GM21619 (cell line): ENCODE measurements around the gene PPP1R13L.

Source experiments
- ATAC-seq: cut with Tn5 transposase; IDR thresholded peaks from one replicate; pipeline ENCODE4 v1.9.1; 2021; ENCODE audit not compliant: unreplicated experiment

PPP1R13L gene

DNA sequence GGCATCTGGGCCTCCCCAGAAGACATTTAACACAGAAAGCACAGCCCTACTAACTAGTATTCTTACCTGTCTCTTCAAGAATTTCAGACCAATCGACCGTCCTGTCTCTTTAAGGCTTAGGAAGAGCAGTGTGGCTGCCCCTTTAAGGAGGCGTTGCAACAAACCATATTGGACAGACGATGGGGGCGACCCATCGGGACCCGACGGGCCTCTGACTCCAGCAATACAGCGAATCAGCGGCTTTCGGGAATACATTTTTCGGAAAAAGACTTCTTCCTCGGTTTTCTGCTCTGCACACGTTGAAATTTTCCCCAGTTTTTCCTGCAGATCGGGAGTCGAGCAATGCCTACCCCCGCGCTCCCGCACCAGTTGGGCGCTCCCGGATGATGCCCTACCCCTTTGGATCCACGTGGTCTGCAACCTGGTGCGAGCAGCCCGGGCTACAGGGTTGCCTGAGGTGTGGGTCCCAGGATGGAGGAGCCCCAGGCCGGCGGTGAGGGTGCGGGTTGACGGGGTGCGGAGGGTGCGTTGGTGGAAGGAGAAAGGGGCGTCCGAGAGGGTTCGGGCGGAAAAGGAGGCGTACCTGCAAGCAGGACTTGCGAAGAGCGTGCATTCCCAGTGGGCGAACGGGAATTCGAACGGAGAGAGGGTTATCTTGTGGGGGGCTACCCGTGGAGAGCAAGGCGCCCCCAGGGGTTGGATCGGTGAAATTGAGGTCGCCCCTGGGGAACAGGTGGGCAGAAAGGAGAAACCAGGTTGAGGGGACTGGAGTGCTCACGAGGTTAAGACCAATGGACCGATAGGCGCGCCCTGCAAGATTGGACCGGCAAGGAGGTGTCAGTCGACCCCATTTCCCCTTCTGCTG lies 1.6 kb upstream of the PPP1R13L start, which contains the start of gene POLR1G:
Gene POLR1G (plus strand): TSS at position 419 of the 865 bp plus-strand sequence. CDS start 53 bp downstream, at position 472.
- ATAC-seq, result peak; percentile 64

GRCh38 chr19:45405435-45406225 lies 761 bp upstream of the PPP1R13L start:
- peak; percentile 40 for ATAC-seq

DNA sequence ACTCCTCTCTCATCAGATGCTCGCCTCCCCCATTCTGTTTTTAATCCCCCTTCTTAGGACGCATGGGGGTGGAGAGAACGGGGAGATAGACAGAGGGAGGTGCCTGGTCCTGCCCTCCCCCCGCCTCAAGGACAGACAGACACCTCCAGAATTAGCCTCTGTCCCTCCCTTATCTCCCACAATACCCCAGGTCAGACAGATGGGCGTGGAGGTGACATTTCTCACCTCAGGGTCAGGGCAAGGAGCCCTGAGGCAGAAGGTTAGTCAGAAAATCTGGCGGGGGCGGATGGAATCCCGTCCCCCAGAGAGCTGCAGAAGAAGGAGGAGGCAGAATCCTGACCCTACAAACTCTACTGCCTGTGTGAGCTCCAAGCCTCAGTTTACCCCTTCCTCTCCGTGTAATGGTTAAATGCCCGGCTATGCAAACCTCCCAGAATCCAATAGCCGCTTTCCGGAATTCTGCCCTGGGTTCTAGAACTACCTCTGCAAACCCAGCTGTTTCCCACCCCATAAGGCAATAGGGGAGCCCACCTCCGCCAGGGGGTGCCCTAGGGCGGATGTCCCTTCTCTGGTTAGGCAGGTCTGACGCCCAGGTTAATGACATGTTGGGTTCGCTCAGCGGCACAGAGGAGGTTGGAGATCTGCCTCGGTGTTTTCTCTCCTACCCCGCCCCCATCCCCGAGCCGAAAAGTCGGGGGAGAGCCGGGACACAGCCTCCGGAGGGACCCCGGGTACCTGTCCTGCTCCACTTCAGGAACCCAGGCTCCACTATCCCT lies 900 bp downstream of the PPP1R13L start:
- ATAC-seq, result no peak

GRCh38 chr19:45403272-45403671 lies 1.6 kb downstream of the PPP1R13L start:
- ATAC-seq, result no peak

- no peak for ATAC-seq
These were observed 2.4 kb downstream of the PPP1R13L start for GRCh38 chr19:45402298-45403061.

- ATAC-seq, result no peak
These were observed 3.1 kb downstream of the PPP1R13L start for GRCh38 chr19:45401815-45402214.

DNA sequence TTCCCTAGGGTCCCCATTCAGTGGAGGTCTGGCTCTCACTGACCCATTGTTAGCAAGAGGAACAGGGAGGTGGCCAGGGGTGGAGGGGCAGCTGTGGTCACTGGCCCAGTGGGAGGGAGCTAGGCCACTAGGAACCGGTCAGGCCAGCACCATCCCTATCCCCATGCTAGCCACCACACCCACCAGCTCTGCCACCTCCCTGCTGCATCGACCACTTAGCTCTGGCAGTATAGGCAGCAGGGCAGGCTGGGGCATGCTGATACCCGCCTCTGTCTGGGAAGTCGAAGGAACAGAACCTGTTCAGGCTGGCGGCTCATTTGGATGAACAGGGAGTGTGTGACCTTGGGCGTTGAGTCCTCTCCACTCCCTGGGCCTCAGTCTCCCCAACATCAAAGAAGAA lies 4.7 kb downstream of the PPP1R13L start:
- no peak for ATAC-seq

GRCh38 chr19:45395821-45396617 lies 8.8 kb downstream of the PPP1R13L start:
- ATAC-seq, result no peak

- ATAC-seq, result no peak
These were observed 12.8 kb downstream of the PPP1R13L start for GRCh38 chr19:45391871-45392665.

DNA sequence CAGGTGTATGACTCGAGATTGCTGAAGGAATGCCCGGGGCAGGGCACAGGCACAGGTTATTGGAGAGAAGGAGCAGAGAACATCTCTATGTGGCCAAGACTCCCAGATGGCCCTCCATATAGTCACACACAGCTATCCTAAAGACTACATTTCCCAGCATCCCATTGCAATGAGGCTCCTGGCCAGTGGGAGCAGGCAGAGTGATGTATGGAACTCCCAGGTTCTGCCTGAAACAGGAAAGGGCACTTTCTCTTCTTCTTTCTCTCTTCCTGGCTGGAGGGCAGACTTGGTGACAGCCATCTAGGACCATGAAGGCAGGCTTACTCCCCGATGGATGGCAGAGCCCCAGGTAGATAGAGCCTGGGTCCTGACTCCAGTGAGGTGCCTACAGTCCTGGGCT lies 13.5 kb downstream of the PPP1R13L start:
- ATAC-seq, result no peak

DNA sequence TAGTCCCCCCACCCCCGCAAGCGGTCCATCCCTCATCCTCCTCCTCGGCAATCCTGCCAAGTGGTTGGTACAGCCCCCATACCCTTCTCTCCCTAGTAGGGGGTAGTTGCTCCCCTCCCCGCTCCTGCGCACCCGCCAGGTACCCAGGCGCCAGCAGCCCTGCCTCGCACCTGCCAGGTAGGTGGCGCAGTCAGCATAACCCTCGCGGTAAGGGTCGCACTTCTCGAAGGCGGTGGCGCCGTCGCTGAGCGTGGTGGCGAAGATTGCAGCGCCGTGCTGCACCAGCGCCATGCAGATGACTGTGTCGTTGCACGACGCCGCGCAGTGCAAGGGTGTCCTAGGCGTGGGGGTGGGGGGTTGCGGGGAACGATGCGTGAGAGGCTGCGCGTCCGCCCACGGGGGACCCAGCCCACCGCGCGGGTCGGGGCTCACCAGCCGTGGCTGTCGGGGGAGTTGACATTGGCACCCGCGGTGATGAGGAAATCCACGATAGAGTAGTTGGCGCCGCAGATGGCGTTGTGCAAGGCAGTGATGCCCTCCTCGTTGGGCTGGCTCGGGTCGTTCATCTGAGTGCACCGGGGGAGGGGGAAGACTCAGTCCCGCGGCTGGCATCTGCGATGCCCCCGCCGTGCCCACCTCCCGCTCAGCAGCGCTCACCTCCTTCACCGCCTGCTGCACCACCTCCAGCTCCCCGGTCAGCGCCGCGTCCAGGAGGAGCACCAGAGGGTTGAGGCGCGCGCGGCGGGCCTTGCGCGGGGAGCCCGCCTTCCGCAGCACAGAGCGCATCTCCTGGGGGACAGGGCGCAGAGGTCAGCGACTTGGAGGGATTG lies 19.3 kb downstream of the PPP1R13L start:
- no peak for ATAC-seq

- no peak for ATAC-seq
These were observed 22.4 kb downstream of the PPP1R13L start for GRCh38 chr19:45382426-45382825.

DNA sequence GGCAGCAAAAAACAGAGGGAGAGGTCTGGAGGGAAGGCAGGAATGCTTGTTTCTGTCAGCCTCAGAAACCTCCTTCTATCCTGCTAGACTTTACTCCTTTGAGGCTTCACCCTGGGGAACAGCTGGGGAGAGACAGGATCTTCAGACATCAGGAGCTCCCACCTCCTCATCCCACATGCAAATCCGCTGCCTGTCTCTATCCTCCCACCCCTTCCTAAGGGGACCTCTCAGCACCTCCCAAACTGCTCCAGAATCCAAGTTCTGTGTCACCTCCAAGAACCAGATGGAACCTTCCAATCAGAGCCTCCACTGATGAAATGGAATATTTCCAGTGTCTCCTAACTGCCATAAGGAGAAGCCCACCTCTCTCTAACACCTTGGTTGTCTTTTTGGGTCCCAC lies 24.8 kb downstream of the PPP1R13L start:
- ATAC-seq, result no peak

GRCh38 chr19:45376045-45376724 lies 28.7 kb downstream of the PPP1R13L start:
- ATAC-seq, result no peak

DNA sequence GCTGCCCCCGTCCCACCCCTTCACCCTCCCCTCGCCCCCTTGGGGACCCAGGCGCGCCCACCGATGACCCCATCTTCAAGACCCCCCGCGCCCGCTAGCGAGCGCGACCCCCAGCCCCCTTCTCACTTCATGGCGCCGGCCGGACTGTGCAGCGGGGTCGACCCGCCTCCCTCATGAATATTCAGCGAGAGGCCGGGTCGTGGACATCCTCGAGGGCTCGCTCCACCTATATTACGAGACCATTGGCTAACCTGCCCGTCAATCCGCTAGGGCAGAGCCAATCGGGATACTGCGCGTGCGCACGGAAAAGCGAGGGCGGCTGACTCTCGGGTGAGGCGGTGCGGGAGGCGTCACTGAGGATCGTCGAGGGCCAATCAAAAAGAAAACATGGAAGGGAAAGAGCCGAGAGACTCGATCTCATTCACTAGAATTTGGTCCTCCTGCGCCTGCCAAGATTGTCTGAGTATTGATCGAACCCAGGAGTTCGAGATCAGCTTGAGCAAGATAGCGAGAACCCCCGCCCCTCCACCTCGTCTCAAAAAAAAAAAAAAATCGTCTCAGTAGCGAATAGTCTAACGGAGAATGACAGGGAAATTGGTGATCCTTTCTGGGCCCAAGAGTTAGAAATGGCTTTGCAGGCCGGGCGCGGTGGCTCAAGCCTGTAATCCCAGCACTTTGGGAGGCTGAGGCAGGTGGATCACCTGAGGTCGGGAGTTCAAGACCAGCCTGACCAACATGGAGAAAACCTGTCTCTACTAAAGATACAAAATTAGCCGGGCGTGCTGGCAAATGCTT lies 34.3 kb downstream of the PPP1R13L start, which contains the start of gene ERCC2:
Gene ERCC2 (minus strand): TSS at position 164 of the 795 bp plus-strand sequence. CDS start 33 bp downstream, at position 131.
- peak; percentile 90 for ATAC-seq

- ATAC-seq, result no peak
These were observed 36.0 kb downstream of the PPP1R13L start for GRCh38 chr19:45368737-45369340.
